ENCODE data around the gene FAM120B.

GRCh38 chr6:170286246-170286933 is 20.2 kb upstream of the FAM120B start:
- TF ChIP-seq CTCF (IDR thresholded peaks at IDR 0.05; ENCODE audit: low read length) (no peak), EZH2 (IDR thresholded peaks at IDR 0.05; ENCODE audit: borderline replicate concordance, low read length) (no peak)
